Endothelial cell of umbilical vein (primary cell): Measurements from ENCODE around the gene SLC5A10. TPM values are rescaled to one million over a fixed set of nuclear protein-coding genes. Genes with fewer than 3 reads are reported as not detected.

Source experiments
- BruUV-seq: library from RNA; stranded (reverse); fragments of 400-500 nt; replicated peaks from 2 replicates; lab custom pipeline; 2021; lab: Mats Ljungman, UMichigan
- CTCF ChIA-PET: fragments of 300-600, 350-600 bp; sonication (Branson Sonifier 250); formaldehyde crosslinking; loops from one replicate; lab custom pipeline; 2021; ENCODE audit warnings: antibody characterized with exemption, inconsistent platforms; lab: Charles Lee
- POLR2A ChIA-PET: fragments of 300-600, 350-600 bp; sonication (Branson Sonifier 250); formaldehyde crosslinking; loops from one replicate; lab custom pipeline; 2021; ENCODE audit warnings: antibody characterized with exemption, inconsistent platforms; lab: Charles Lee
- DNase-seq: peaks from one replicate; pipeline ENCODE4 v3.0.0-alpha.2; 2011; ENCODE audit warnings: low read depth, low spot score
- FAIRE-seq: peaks from 2 replicates; lab custom pipeline; 2011; peaks lifted over from hg19 to GRCh38; lab: Jason Lieb, UNC
- H2AFZ ChIP-seq: 2 replicates; pipeline ENCODE4 v1.6.0; 2012; ENCODE audit warnings: low read depth, low read length, control low read depth, inconsistent platforms
- H3K27ac ChIP-seq: 2 replicates; pipeline ENCODE4 v1.5.1; 2011; ENCODE audit warnings: low read depth, mild to moderate bottlenecking, control low read depth, low read length, moderate library complexity; ENCODE audit not compliant: insufficient read depth
- H3K27me3 ChIP-seq, 2 experiments: 2 replicates each; pipeline versions ENCODE4 v1.6.0 to v1.6.1; 2011; ENCODE audit warnings: low read length in 2 of 2, mixed read lengths in 1 of 2; ENCODE audit not compliant: control insufficient read depth in 2 of 2, insufficient read depth in 2 of 2
- H3K36me3 ChIP-seq, 2 experiments: 2 replicates in 1 of 2; 3 replicates in 1 of 2; pipeline ENCODE4 v1.5.1; 2011; ENCODE audit warnings: low read length in 2 of 2, mild to moderate bottlenecking in 1 of 2, moderate library complexity in 1 of 2; ENCODE audit not compliant: control insufficient read depth in 2 of 2, insufficient read depth in 2 of 2; ENCODE audit errors: extremely low read depth in 1 of 2
- H3K4me1 ChIP-seq: 3 replicates; pipeline ENCODE4 v1.5.1; 2011; ENCODE audit warnings: mild to moderate bottlenecking, low read length; ENCODE audit not compliant: control insufficient read depth, insufficient read depth; ENCODE audit errors: extremely low read depth
- H3K4me2 ChIP-seq: 2 replicates; pipeline ENCODE4 v1.6.1; 2011; ENCODE audit warnings: low read length, control low read depth, mixed read lengths; ENCODE audit not compliant: insufficient read depth
- H3K4me3 ChIP-seq, 3 experiments: fragments of 200-600 bp in 1 of 3; sonication (generic), shearing (Covaris generic) in 1 of 3; replicated peaks in 1 of 3; 2 replicates each; pipeline ENCODE4 v1.5.1; 2011 to 2016; ENCODE audit warnings: control low read depth in 3 of 3, low read length in 3 of 3, mild to moderate bottlenecking in 2 of 3, inconsistent platforms in 1 of 3, low read depth in 1 of 3, moderate library complexity in 1 of 3; ENCODE audit not compliant: insufficient read depth in 1 of 3
- H3K79me2 ChIP-seq: 2 replicates; pipeline ENCODE4 v1.6.0; 2012; ENCODE audit warnings: low read length, inconsistent platforms; ENCODE audit not compliant: control insufficient read depth, insufficient read depth
- H3K9ac ChIP-seq: replicated peaks from 2 replicates; pipeline ENCODE3; 2011; ENCODE audit warnings: low read length, control low read depth; ENCODE audit not compliant: insufficient read depth; ENCODE audit errors: extremely low read depth
- H3K9me1 ChIP-seq: replicated peaks from 3 replicates; pipeline ENCODE4 v1.6.0; 2011; ENCODE audit warnings: mild to moderate bottlenecking, low read length; ENCODE audit not compliant: control insufficient read depth, insufficient read depth; ENCODE audit errors: extremely low read depth
- H3K9me3 ChIP-seq: replicated peaks from 2 replicates; pipeline ENCODE4 v1.5.1; 2012; ENCODE audit warnings: low read length, inconsistent platforms; ENCODE audit not compliant: control insufficient read depth, insufficient read depth
- H4K20me1 ChIP-seq: replicated peaks from 2 replicates; pipeline ENCODE3; 2011; ENCODE audit warnings: mild to moderate bottlenecking, low read length; ENCODE audit not compliant: control insufficient read depth, insufficient read depth; ENCODE audit errors: extremely low read depth
- EZH2 ChIP-seq: IDR thresholded peaks from 2 replicates; pipeline ENCODE4 v1.6.1; 2012; ENCODE audit warnings: borderline replicate concordance, low read depth, mild to moderate bottlenecking, moderate library complexity, low read length, inconsistent platforms; ENCODE audit not compliant: severe bottlenecking
- FOS ChIP-seq: IDR thresholded peaks from 2 replicates; pipeline ENCODE4 v1.6.1; 2011; ENCODE audit warnings: mild to moderate bottlenecking, low read length, moderate library complexity, borderline replicate concordance; ENCODE audit not compliant: insufficient read depth
- GATA2 ChIP-seq: IDR thresholded peaks from 2 replicates; pipeline ENCODE4 v1.7.0; 2011; ENCODE audit warnings: low read depth, mild to moderate bottlenecking, moderate library complexity, mixed read lengths, low read length; ENCODE audit not compliant: insufficient read length, insufficient read depth
- MAX ChIP-seq: IDR thresholded peaks from 2 replicates; pipeline ENCODE4 v1.6.1; 2011; ENCODE audit not compliant: insufficient read depth, insufficient read length
- MYC ChIP-seq: IDR thresholded peaks from one replicate; pipeline ENCODE4 v1.6.1; 2011; ENCODE audit warnings: mild to moderate bottlenecking, low read depth, low read length
- POLR2A ChIP-seq: IDR thresholded peaks from 2 replicates; pipeline ENCODE4 v1.6.1; 2012; ENCODE audit warnings: low read depth, mild to moderate bottlenecking, control low read depth, low read length
- dilution Hi-C: fragments of 300-500 bp; cut with MboI; formaldehyde crosslinking; loops from one replicate; pipeline ENCODE4 v1.15.0; 2019; ENCODE audit warnings: low sequenced_read_pairs; ENCODE audit not compliant: extremely low pct_ligation_motif_present
- intact Hi-C: fragments of 100-400 bp; cut with micrococcal nuclease; formaldehyde crosslinking; loops from one replicate; pipeline ENCODE4 v1.10.0; 2022
- polyA plus RNA-seq, 4 experiments: library from polyadenylated mRNA; depleted of rRNA in 3 of 4; stranded (reverse) in 3 of 4; unstranded in 1 of 4; fragments of >200 nt; gene quantifications; 2 replicates each; pipeline versions ENCODE4 v1.2.1 to v1.2.3, GENCODE V29; 2011 to 2012; ENCODE audit warnings: missing spikeins in 1 of 4
- total RNA-seq: library from RNA; stranded (reverse); gene quantifications from 2 replicates; pipeline ENCODE4 v1.2.3, GENCODE V29; 2021

Gene SLC5A10
- total and polyA plus RNA-seq, 2 donors (not counting 3 experiments of a cell fraction or from before 2014, with no cell fraction given): not detected

- ChIA-PET POLR2A (no interaction called here), CTCF (interaction anchor here (1.2 to 4.6 kb wide), 2 partner anchors 16 to 41 kb away, joined by 3 to 35 read pairs; no protein-coding TSS in a partner anchor)
- peaks cover 37% of the 10 kb centered on the region for H3K79me2 ChIP-seq
- H2AFZ ChIP-seq: no peak overlapping the region
- no peaks in the 10 kb centered on the region for H4K20me1 ChIP-seq
- dilution Hi-C loops: no loop called here
- no peaks in the 10 kb centered on the region for H3K27me3 ChIP-seq
- no TSS peak for BruUV-seq
- no peak overlapping the region for H3K27ac ChIP-seq
- H3K9ac ChIP-seq: no peak overlapping the region
- TF ChIP-seq MYC (no peak), FOS (no peak), GATA2 (no peak), POLR2A (no peak), EZH2 (no peak), MAX (no peak)
- no peak overlapping the region for H3K4me3 ChIP-seq
- no peaks in the 10 kb centered on the region for H3K9me3 ChIP-seq
- H3K36me3 ChIP-seq: peaks cover 0 to under 1% of the 10 kb centered on the region in 2 experiments
- no peaks in the 10 kb centered on the region for H3K9me1 ChIP-seq
- peak overlapping the region; percentile 70 for H3K4me2 ChIP-seq
- FAIRE-seq (no peak), DNase-seq (no peak)
- H3K4me1 ChIP-seq: peaks cover 24% of the 10 kb centered on the region
- intact Hi-C loops: no loop called here
These were observed 50.1 kb downstream of the SLC5A10 start for GRCh38 chr17:19001907-19002590.
